ENCODE measurements around the gene EPAS1. TPM values are rescaled to one million over a fixed set of nuclear protein-coding genes. Genes with fewer than 3 reads are reported as not detected.
"Not testable (repeated sequence)": the region's sequence is repeated elsewhere in the genome, so short reads cannot be mapped to it uniquely, and the experiment has no call there.

The EPAS1 gene
- total RNA-seq, 1 experiment from 2014 or later, result 23.7 TPM

GRCh38 chr2:46383113-46383395 is 85.8 kb downstream of the EPAS1 start:
- DNase-seq (ENCODE audit: low read depth), result no peak

GRCh38 chr2:46383784-46384456 is 86.7 kb downstream of the EPAS1 start:
- no peak for DNase-seq (ENCODE audit: low read depth)

GRCh38 chr2:46384457-46384815 is 87.2 kb downstream of the EPAS1 start:
- no peak for DNase-seq (ENCODE audit: low read depth)

GRCh38 chr2:46385786-46386577 is 88.8 kb downstream of the EPAS1 start:
- DNase-seq (ENCODE audit: low read depth), result peak; percentile 17

- no peak for DNase-seq (ENCODE audit: low read depth)
Measured at GRCh38 chr2:46386763-46387162, 89.6 kb downstream of the EPAS1 start.

GRCh38 chr2:46387292-46387691 is 90.1 kb downstream of the EPAS1 start:
- no peak for DNase-seq (ENCODE audit: low read depth)

- DNase-seq (ENCODE audit: low read depth), result no peak
Measured at GRCh38 chr2:46387886-46388515, 90.8 kb downstream of the EPAS1 start.

- DNase-seq (ENCODE audit: low read depth), result no peak
Measured at GRCh38 chr2:46388881-46389280, 91.7 kb downstream of the EPAS1 start.

GRCh38 chr2:46389417-46389916 is 92.3 kb downstream of the EPAS1 start:
- peak; percentile 33 for DNase-seq (ENCODE audit: low read depth)

GRCh38 chr2:46390036-46390435 is 92.8 kb downstream of the EPAS1 start:
- no peak for DNase-seq (ENCODE audit: low read depth)

- DNase-seq (ENCODE audit: low read depth), result no peak
Measured at GRCh38 chr2:46390901-46391395, 93.7 kb downstream of the EPAS1 start.

- DNase-seq (ENCODE audit: low read depth), result no peak
Measured at GRCh38 chr2:46392561-46393346, 95.5 kb downstream of the EPAS1 start.

GRCh38 chr2:46393347-46393820 is 96.2 kb downstream of the EPAS1 start:
- no peak for DNase-seq (ENCODE audit: low read depth)

- no peak for DNase-seq (ENCODE audit: low read depth)
Measured at GRCh38 chr2:46393865-46394264, 96.7 kb downstream of the EPAS1 start.

GRCh38 chr2:46394649-46395510 is 97.7 kb downstream of the EPAS1 start:
- peak; percentile 10 for DNase-seq (ENCODE audit: low read depth)

GRCh38 chr2:46395730-46396129 is 98.5 kb downstream of the EPAS1 start:
- DNase-seq (ENCODE audit: low read depth), result not testable (repeated sequence)

GRCh38 chr2:46400016-46400415 is 102.8 kb downstream of the EPAS1 start:
- DNase-seq (ENCODE audit: low read depth), result no peak

GRCh38 chr2:46402874-46403273 is 105.7 kb downstream of the EPAS1 start:
- DNase-seq (ENCODE audit: low read depth), result no peak

- no peak for DNase-seq (ENCODE audit: low read depth)
Measured at GRCh38 chr2:46404181-46404759, 107.1 kb downstream of the EPAS1 start.

GRCh38 chr2:46407852-46408455 is 110.7 kb downstream of the EPAS1 start:
- no peak for DNase-seq (ENCODE audit: low read depth)

All from M059J (cell line).